Glutamatergic neuron (in vitro differentiated cells): ENCODE results near the gene OLFM2. TPM values are rescaled to one million over a fixed set of nuclear protein-coding genes. Genes with fewer than 3 reads are reported as not detected.

Experiments
- DNase-seq: peaks from one replicate; pipeline ENCODE4 v3.0.0; 2022
- H3K27ac Mint-ChIP-seq: one replicate; pipeline ENCODE4 v1.8.0; 2020; ENCODE audit warnings: mild to moderate bottlenecking, mixed read lengths, inconsistent platforms; ENCODE audit not compliant: unreplicated experiment
- H3K27me3 Mint-ChIP-seq: one replicate; pipeline ENCODE4 v1.8.0; 2020; ENCODE audit warnings: mild to moderate bottlenecking, moderate library complexity, mixed read lengths, inconsistent platforms; ENCODE audit not compliant: unreplicated experiment
- H3K36me3 Mint-ChIP-seq: one replicate; pipeline ENCODE4 v1.8.0; 2020; ENCODE audit warnings: mild to moderate bottlenecking, mixed read lengths, inconsistent platforms; ENCODE audit not compliant: unreplicated experiment
- H3K4me1 Mint-ChIP-seq: one replicate; pipeline ENCODE4 v1.8.0; 2020; ENCODE audit warnings: mild to moderate bottlenecking, low read depth, mixed read lengths, inconsistent platforms; ENCODE audit not compliant: unreplicated experiment
- H3K4me3 Mint-ChIP-seq: one replicate; pipeline ENCODE4 v1.8.0; 2020; ENCODE audit warnings: mild to moderate bottlenecking, mixed read lengths, inconsistent platforms; ENCODE audit not compliant: unreplicated experiment
- H3K9me3 Mint-ChIP-seq: one replicate; pipeline ENCODE4 v1.8.0; 2020; ENCODE audit warnings: mild to moderate bottlenecking, moderate library complexity, mixed read lengths, inconsistent platforms; ENCODE audit not compliant: unreplicated experiment
- total RNA-seq: library from RNA; stranded (reverse); fragmentation: NEBNext Ultra II Directional; extraction: Animal tissue kit (Norgen Biotek cat#: 25700); gene quantifications from one replicate; pipeline ENCODE4 v1.2.1, GENCODE V29; 2021; ENCODE audit not compliant: unreplicated experiment
- TF ChIP-seq, protein P1 (sequence below): fragments of 200-600 bp; sonication (generic); IDR thresholded peaks from one replicate; pipeline ENCODE4 v1.5.0; 2021; ENCODE audit not compliant: partially characterized antibody, unreplicated experiment

Gene OLFM2
- total RNA-seq, 1 donor from 2014 or later, result 19.5 TPM

DNA sequence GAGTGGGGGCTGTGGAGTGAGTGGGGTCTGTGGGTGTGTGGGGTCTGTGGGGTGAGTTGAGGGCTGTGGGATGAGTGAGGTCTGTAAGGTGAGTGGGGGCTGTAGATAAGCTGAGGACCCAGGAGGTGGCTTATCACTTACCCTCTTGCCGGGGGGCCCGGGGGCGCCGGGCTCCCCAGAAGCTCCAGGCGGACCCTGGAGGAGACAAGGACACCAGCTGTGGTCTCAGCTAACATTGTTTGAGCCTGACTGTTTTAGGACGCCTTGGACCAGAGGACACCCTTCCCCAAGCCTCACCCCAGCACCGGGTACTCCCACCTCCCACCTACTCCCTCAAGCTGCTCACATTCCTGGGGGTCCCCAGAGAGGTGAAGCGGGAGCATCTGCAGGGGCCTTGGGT lies 34.2 kb upstream of the OLFM2 start:
- Mint-ChIP-seq H3K4me1 (no peaks in the 10 kb centered on the region), H3K9me3 (peaks cover 5% of the 10 kb centered on the region), H3K36me3 (peaks cover 4% of the 10 kb centered on the region), H3K4me3 (no peak overlapping the region), H3K27me3 (peaks cover 15% of the 10 kb centered on the region), H3K27ac (no peak overlapping the region)
- no peak for DNase-seq
- TF ChIP-seq, protein P1, sequence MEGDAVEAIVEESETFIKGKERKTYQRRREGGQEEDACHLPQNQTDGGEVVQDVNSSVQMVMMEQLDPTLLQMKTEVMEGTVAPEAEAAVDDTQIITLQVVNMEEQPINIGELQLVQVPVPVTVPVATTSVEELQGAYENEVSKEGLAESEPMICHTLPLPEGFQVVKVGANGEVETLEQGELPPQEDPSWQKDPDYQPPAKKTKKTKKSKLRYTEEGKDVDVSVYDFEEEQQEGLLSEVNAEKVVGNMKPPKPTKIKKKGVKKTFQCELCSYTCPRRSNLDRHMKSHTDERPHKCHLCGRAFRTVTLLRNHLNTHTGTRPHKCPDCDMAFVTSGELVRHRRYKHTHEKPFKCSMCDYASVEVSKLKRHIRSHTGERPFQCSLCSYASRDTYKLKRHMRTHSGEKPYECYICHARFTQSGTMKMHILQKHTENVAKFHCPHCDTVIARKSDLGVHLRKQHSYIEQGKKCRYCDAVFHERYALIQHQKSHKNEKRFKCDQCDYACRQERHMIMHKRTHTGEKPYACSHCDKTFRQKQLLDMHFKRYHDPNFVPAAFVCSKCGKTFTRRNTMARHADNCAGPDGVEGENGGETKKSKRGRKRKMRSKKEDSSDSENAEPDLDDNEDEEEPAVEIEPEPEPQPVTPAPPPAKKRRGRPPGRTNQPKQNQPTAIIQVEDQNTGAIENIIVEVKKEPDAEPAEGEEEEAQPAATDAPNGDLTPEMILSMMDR, result no peak

DNA sequence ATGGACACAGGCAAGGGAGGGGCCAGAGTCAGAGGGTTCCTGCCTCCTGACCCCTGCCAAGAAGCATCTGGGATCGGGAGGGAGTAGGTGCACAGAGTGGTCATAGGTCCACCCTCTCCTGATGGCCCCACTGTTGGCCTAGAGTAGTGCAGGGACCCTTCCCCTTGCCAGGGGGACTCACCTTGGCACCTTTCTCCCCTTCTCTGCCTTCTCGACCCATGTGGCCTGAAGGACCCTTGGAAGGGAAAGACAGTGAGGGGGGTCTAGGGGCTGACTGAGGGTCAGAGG lies 33.3 kb upstream of the OLFM2 start:
- TF ChIP-seq, protein P1, result no peak
- H3K9me3 Mint-ChIP-seq, result peaks cover 5% of the 10 kb centered on the region
- H3K27ac Mint-ChIP-seq, result no peak overlapping the region
- no peak overlapping the region for H3K4me3 Mint-ChIP-seq
- peaks cover 4% of the 10 kb centered on the region for H3K36me3 Mint-ChIP-seq
- no peak for DNase-seq
- peaks cover 16% of the 10 kb centered on the region for H3K27me3 Mint-ChIP-seq
- no peaks in the 10 kb centered on the region for H3K4me1 Mint-ChIP-seq

DNA sequence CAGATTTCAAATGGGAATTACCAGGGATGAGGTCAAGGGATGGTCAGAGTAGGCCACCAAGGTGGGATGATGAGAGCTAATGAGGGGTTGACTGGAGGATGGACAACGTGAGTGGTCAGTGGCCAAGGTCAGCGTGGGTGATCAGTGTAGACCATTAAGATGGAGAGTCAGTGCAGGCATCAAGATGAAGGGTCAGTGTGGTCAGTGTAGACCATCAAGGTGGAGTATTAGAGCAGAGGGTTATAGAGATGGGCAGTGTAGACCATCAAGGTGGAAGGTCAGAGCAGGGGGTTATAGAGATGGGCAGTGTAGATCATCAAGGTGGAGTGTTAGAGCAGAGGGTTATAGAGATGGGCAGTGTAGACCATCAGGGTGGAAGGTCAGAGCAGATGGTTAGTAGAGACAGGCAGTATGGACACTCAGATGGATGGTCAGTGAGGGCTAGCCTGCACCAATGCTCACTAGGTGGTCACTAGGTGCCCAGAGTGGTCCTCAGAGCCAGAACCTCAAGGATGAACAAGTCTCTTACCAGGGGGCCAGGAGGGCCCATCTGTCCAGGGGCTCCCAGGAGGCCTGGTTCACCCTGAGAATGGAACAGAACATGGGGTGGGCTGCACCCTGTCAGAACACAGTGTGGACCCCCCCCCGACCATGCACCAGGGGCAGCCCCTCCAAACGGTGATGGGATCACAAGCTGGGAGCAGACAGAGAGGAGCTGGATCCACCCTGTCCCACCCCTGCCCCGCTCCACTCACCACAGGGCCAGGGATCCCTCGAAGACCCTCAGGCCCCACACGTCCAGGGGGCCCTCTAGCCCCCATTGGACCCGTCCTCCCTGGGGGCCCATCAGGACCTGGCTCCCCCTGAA lies 32.7 kb upstream of the OLFM2 start:
- H3K4me1 Mint-ChIP-seq, result no peaks in the 10 kb centered on the region
- H3K27me3 Mint-ChIP-seq, result peaks cover 16% of the 10 kb centered on the region
- DNase-seq, result no peak
- peaks cover 5% of the 10 kb centered on the region for H3K9me3 Mint-ChIP-seq
- no peak overlapping the region for H3K27ac Mint-ChIP-seq
- peaks cover 4% of the 10 kb centered on the region for H3K36me3 Mint-ChIP-seq
- no peak overlapping the region for H3K4me3 Mint-ChIP-seq
- TF ChIP-seq, protein P1, result no peak

DNA sequence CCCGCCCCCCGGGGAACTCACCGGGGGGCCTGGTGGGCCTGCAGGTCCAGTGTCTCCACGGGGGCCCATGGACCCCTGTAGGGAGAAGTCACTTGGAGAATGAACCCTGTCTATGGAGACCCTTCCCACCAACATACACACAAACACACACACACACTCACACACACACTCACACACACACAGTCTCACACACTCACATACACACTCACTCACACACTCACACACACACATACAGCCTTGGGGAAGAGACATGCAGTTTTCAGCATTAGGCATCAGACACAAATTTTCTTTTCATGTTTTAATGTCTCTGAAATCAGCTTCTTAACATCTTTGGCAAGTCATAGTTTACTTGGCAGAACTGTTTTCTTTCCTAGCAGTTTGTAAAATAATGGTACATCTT lies 31.0 kb upstream of the OLFM2 start:
- no peak overlapping the region for H3K4me3 Mint-ChIP-seq
- peaks cover 5% of the 10 kb centered on the region for H3K9me3 Mint-ChIP-seq
- H3K4me1 Mint-ChIP-seq, result no peaks in the 10 kb centered on the region
- TF ChIP-seq, protein P1, result no peak
- peaks cover 4% of the 10 kb centered on the region for H3K36me3 Mint-ChIP-seq
- DNase-seq, result no peak
- H3K27me3 Mint-ChIP-seq, result peaks cover 16% of the 10 kb centered on the region
- H3K27ac Mint-ChIP-seq, result no peak overlapping the region

DNA sequence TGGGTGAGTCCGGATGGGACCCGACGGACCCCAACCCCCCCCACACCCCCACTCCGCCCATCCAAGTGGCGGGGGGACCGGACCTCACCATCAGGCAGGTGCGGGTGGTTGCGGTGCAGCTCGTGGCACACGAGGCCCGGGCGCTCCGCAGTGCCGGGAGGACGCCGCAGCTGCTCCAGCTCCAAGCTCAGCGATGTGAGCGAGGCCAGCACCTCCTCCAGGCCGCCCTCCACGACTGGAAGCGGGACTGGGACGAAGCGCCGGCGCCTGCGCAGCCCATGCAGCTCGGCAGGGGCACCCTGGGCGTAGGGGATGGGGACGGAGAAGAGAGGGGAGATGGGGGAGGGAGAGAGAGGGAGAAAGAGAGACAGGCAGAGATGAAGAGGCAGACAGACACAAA lies 30.1 kb upstream of the OLFM2 start:
- Mint-ChIP-seq H3K27me3 (peaks cover 16% of the 10 kb centered on the region), H3K27ac (no peak overlapping the region), H3K36me3 (no peaks in the 10 kb centered on the region), H3K4me1 (no peaks in the 10 kb centered on the region), H3K9me3 (peaks cover 1% of the 10 kb centered on the region), H3K4me3 (no peak overlapping the region)
- TF ChIP-seq, protein P1, result no peak
- DNase-seq, result peak; percentile 53
